Nephron (organoid): ENCODE data around the gene LSAMP.

ENCODE experiments used
- H3K27ac Mint-ChIP-seq, 3 experiments: 2 replicates each; pipeline ENCODE4 v1.8.0; 2020; ENCODE audit warnings: mixed read lengths in 3 of 3, mild to moderate bottlenecking in 2 of 3, moderate library complexity in 1 of 3
- H3K27me3 Mint-ChIP-seq: 2 replicates; pipeline ENCODE4 v1.8.0; 2021; ENCODE audit warnings: low read depth, mild to moderate bottlenecking, moderate library complexity, mixed read lengths
- H3K36me3 Mint-ChIP-seq: 2 replicates; pipeline ENCODE4 v1.8.0; 2020; ENCODE audit warnings: low read depth, mixed read lengths
- H3K4me1 Mint-ChIP-seq: 2 replicates; pipeline ENCODE4 v1.8.0; 2020; ENCODE audit warnings: mixed read lengths
- H3K4me3 Mint-ChIP-seq, 3 experiments: 2 replicates each; pipeline ENCODE4 v1.8.0; 2020; ENCODE audit warnings: mild to moderate bottlenecking in 3 of 3, mixed read lengths in 3 of 3, moderate library complexity in 2 of 3
- H3K9me3 Mint-ChIP-seq: 2 replicates; pipeline ENCODE4 v1.8.0; 2020; ENCODE audit warnings: mixed read lengths
- CTCF ChIP-seq, 3 experiments: fragments of 200-600 bp; sonication (generic); IDR thresholded peaks; one replicate each; pipeline ENCODE4 v1.5.0; 2021; ENCODE audit warnings: antibody characterized with exemption in 3 of 3; ENCODE audit not compliant: unreplicated experiment in 3 of 3

LSAMP gene

GRCh38 chr3:116199063-116199462, 246.2 kb downstream of the LSAMP start:
- no peak overlapping the region for H3K27ac Mint-ChIP-seq
- TF ChIP-seq CTCF (IDR thresholded peaks at IDR 0.05; ENCODE audit: unreplicated experiment in 3 of 3), result no peak
- no peak overlapping the region for H3K4me3 Mint-ChIP-seq
- H3K9me3 Mint-ChIP-seq, result no peaks in the 10 kb centered on the region
- no peaks in the 10 kb centered on the region for H3K27me3 Mint-ChIP-seq
- no peaks in the 10 kb centered on the region for H3K36me3 Mint-ChIP-seq
- H3K4me1 Mint-ChIP-seq, result no peaks in the 10 kb centered on the region

GRCh38 chr3:116198087-116198486, 247.2 kb downstream of the LSAMP start:
- no peak overlapping the region for H3K27ac Mint-ChIP-seq
- H3K27me3 Mint-ChIP-seq, result no peaks in the 10 kb centered on the region
- no peaks in the 10 kb centered on the region for H3K9me3 Mint-ChIP-seq
- TF ChIP-seq CTCF (IDR thresholded peaks at IDR 0.05; ENCODE audit: unreplicated experiment in 3 of 3), result no peak
- no peaks in the 10 kb centered on the region for H3K4me1 Mint-ChIP-seq
- no peak overlapping the region for H3K4me3 Mint-ChIP-seq
- no peaks in the 10 kb centered on the region for H3K36me3 Mint-ChIP-seq

- peaks cover 3% of the 10 kb centered on the region for H3K9me3 Mint-ChIP-seq
- H3K4me3 Mint-ChIP-seq, result no peak overlapping the region
- peaks cover 11% of the 10 kb centered on the region for H3K4me1 Mint-ChIP-seq
Measured at GRCh38 chr3:116192464-116192863, 252.8 kb downstream of the LSAMP start.

GRCh38 chr3:116191409-116191808, 253.9 kb downstream of the LSAMP start:
- Mint-ChIP-seq H3K36me3 (no peaks in the 10 kb centered on the region), H3K27ac (no peak overlapping the region), H3K27me3 (no peaks in the 10 kb centered on the region), H3K4me1 (peaks cover 11% of the 10 kb centered on the region), H3K9me3 (peaks cover 3% of the 10 kb centered on the region), H3K4me3 (no peak overlapping the region)
- TF ChIP-seq CTCF (IDR thresholded peaks at IDR 0.05; ENCODE audit: unreplicated experiment in 3 of 3), result no peak

More at GRCh38 chr3:116192464-116192863, 252.8 kb downstream of the LSAMP start:
- Mint-ChIP-seq H3K27ac (no peak overlapping the region), H3K36me3 (no peaks in the 10 kb centered on the region), H3K27me3 (no peaks in the 10 kb centered on the region)
- TF ChIP-seq CTCF (IDR thresholded peaks at IDR 0.05; ENCODE audit: unreplicated experiment in 3 of 3), result no peak

- H3K27me3 Mint-ChIP-seq, result no peaks in the 10 kb centered on the region
- H3K36me3 Mint-ChIP-seq, result no peaks in the 10 kb centered on the region
- H3K9me3 Mint-ChIP-seq, result peaks cover 3% of the 10 kb centered on the region
- TF ChIP-seq CTCF (IDR thresholded peaks at IDR 0.05; ENCODE audit: unreplicated experiment in 3 of 3), result no peak
- peaks cover 11% of the 10 kb centered on the region for H3K4me1 Mint-ChIP-seq
- H3K27ac Mint-ChIP-seq, result no peak overlapping the region
- no peak overlapping the region for H3K4me3 Mint-ChIP-seq
Measured at GRCh38 chr3:116190095-116190494, 255.2 kb downstream of the LSAMP start.

GRCh38 chr3:116188231-116188785, 257.0 kb downstream of the LSAMP start:
- no peaks in the 10 kb centered on the region for H3K36me3 Mint-ChIP-seq
- no peak for TF ChIP-seq CTCF (IDR thresholded peaks at IDR 0.05; ENCODE audit: unreplicated experiment in 3 of 3)
- no peak overlapping the region for H3K27ac Mint-ChIP-seq
- peaks cover 3% of the 10 kb centered on the region for H3K9me3 Mint-ChIP-seq
- H3K27me3 Mint-ChIP-seq, result no peaks in the 10 kb centered on the region
- H3K4me3 Mint-ChIP-seq, result no peak overlapping the region
- H3K4me1 Mint-ChIP-seq, result peaks cover 11% of the 10 kb centered on the region
